ENCODE results near the gene PIH1D2.
A peak's percentile ranks its signal among the peaks of the same experiment; 100 is the strongest.

PIH1D2 gene

GRCh38 chr11:112073941-112074811, at the start of gene PIH1D2, which contains the start of gene NKAPD1:
Gene PIH1D2 (minus strand): TSS chr11:112074017. CDS start chr11:112073174, 843 bp downstream.
Gene NKAPD1 (plus strand): TSS chr11:112074299. CDS start chr11:112075575, 1,276 bp downstream.
- H3K4me3 ChIP-seq, result peak within 1 kb of the TSS; percentile 98
- H3K27ac ChIP-seq, result peak within 1 kb of the TSS; percentile 77 to 91
- no peak for TF ChIP-seq CTCF (IDR thresholded peaks at IDR 0.05)
- peak; percentile 90 for DNase-seq (ENCODE audit: low spot score)

- Histone ChIP-seq H3K4me3 (no peak overlapping the region), H3K27ac (no peak overlapping the region)
- no peak for DNase-seq (ENCODE audit: low spot score)
- no peak for TF ChIP-seq CTCF (IDR thresholded peaks at IDR 0.05)
These were observed 49.3 kb upstream of the PIH1D2 start for GRCh38 chr11:112123129-112123528.

GRCh38 chr11:112121981-112122615, 48.3 kb upstream of the PIH1D2 start:
- H3K27ac ChIP-seq, result no peak overlapping the region
- no peak overlapping the region for H3K4me3 ChIP-seq
- TF ChIP-seq CTCF (IDR thresholded peaks at IDR 0.05), result no peak
- no peak for DNase-seq (ENCODE audit: low spot score)

GRCh38 chr11:112118176-112118575, 44.4 kb upstream of the PIH1D2 start:
- DNase-seq (ENCODE audit: low spot score), result no peak
- Histone ChIP-seq H3K27ac (no peak overlapping the region), H3K4me3 (no peak overlapping the region)
- TF ChIP-seq CTCF (IDR thresholded peaks at IDR 0.05), result no peak

GRCh38 chr11:112115386-112115785, 41.6 kb upstream of the PIH1D2 start:
- no peak for DNase-seq (ENCODE audit: low spot score)
- Histone ChIP-seq H3K27ac (no peak overlapping the region), H3K4me3 (no peak overlapping the region)
- TF ChIP-seq CTCF (IDR thresholded peaks at IDR 0.05), result no peak

- Histone ChIP-seq H3K4me3 (no peak overlapping the region), H3K27ac (no peak overlapping the region)
- TF ChIP-seq CTCF (IDR thresholded peaks at IDR 0.05), result no peak
- no peak for DNase-seq (ENCODE audit: low spot score)
These were observed 40.6 kb upstream of the PIH1D2 start for GRCh38 chr11:112114460-112114859.
